OCI-M1 (cell line): ENCODE results near the gene PLAC8.
"Not testable (repeated sequence)": the region's sequence is repeated elsewhere in the genome, so short reads cannot be mapped to it uniquely, and the experiment has no call there.

Experiments
- DNase-seq: peaks from one replicate; lab custom pipeline; 2025; lab: John Stamatoyannopoulos, UW

The PLAC8 gene

GRCh38 chr4:83114576-83114975 is at the start of gene PLAC8:
TSS of gene PLAC8 (minus strand) at chr4:83114729. CDS start at chr4:83107921, 6,808 bp downstream.
- peak; percentile 74 for DNase-seq

DNA sequence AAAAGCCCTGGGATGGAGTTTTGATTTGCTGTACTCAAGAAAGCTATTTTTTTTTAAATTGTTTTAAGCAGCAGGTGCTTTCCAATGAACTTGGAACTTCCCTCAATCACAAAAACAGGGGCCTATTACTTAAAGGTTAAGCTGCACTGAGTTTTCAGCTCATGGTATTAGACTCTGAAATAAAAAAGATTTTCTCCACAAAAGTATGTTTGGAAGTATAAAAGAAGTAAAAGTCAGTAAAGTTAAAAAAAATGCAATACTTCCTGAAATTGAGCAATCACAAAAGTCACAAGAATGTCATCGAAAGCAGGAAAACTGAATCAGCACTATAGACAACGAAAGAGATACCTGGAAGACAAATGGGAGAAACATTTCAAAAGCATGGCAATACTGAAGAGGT is 38.9 kb upstream of the PLAC8 start:
- no peak for DNase-seq

GRCh38 chr4:83152746-83153145 is 38.2 kb upstream of the PLAC8 start:
- DNase-seq: no peak

- no peak for DNase-seq
Observed at GRCh38 chr4:83151651-83152050, 37.1 kb upstream of the PLAC8 start.

- DNase-seq: no peak
Observed at GRCh38 chr4:83150653-83151330, 36.3 kb upstream of the PLAC8 start.

DNA sequence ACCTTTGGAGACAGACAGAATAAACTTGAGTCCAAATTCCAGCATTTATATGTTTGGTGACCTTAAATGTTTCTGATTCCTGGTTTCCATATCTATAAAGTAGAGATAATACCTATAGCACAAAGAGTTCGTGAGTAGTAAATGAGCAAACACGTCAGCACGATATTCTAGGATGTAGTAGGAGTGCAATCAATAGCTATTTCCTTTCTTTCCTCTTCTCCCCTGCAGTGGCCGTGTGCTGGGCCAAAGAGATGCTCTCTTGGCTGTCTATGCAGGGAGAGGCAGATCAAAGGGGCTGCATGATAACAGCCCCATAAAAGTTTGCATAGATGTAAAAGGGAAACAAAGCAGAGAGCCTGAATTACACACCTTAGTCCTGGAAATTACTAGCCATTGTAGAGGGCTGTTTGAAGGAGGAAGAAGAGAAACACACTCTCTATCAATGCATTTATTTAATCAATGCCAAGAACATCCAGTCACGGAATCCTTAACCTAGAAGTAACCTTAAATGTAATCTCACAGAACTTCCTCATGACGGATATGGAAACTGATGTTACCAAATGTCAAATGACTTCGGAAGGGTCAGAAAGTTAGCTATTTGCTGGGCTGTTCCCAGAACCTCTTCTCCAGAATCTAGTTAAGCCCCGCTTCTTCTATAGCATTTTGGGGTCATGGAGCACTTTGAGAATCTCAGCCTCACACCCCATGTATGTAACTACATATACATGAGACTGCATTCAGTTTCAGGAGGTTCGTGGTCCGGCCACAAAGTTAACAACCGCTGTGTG is 35.5 kb upstream of the PLAC8 start:
- DNase-seq: no peak

GRCh38 chr4:83146841-83147240 is 32.3 kb upstream of the PLAC8 start:
- DNase-seq: no peak

GRCh38 chr4:83145776-83146175 is 31.2 kb upstream of the PLAC8 start:
- DNase-seq: not testable (repeated sequence)

GRCh38 chr4:83139514-83140156 is 25.1 kb upstream of the PLAC8 start:
- DNase-seq: no peak

- DNase-seq: peak; percentile 57
Observed at GRCh38 chr4:83138946-83139345, 24.4 kb upstream of the PLAC8 start.

DNA sequence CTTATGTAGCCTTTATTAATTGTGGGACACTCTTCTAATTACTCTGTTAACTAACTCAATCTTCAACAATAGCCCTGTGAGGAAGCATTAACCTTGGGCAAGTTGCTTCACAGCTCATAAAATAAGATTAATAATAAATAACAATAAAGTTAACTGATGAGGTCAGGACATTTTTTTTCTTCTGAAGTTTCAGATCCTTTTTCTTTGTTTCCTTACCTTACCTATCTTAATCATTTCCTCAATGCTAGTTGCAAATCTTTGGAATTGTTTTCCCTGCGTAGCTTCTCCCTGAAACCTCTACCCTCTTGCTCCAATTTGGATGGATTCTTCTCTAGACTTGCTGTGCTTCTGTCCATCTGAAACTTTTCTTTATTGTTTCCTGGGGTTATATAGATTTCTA is 17.5 kb upstream of the PLAC8 start:
- DNase-seq: no peak

DNA sequence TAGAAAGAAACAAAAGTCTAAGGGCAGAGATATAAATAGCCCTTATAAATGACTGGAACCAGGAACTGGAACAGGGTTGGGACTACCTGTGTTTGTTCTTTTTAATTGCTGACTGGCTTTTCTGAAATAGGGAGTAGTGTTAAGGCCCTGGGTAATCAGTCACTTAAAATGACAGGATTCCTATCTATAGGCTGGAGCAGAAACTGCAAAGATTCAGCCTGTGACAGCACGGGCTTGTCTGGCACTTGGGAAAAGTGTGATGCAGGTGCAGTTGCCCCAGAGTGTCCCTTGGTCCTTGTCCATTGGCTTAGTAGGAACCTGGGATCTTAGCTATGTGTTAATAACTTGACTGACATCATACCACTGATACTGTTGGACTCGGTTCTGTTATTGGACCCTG is 14.7 kb upstream of the PLAC8 start:
- DNase-seq: no peak

DNA sequence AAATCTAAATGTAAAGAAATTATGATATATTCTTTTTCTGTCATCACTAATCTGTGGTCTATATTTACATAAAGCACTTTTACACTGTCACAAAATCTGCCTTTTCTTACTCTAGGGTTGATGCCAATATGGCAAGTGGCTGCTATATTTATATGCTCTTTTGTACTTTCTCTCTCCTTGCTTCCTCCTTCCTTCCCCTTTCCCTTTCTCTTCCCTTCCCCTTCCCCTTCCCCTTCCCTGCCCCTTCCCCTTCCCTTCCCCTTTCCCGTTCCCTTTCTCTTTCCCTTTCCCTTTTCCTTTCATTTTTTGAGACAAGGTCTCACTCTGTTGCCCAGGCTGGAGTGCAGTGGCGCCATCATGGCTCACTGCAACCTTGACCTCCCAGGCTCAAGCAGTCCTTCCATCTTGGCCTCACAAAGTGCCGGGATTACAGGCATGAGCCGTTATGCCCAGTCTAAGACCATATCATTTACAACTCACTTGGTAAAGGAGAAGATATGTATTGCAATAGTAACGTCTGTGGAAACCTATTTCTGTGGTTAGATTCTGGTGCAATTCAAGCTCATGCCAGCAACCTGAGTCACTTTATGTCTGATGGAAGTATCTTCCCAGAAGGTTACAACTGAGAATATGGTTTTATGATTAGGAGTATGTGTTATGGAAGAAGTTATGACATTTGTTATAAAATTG is 13.9 kb upstream of the PLAC8 start:
- peak; percentile 37 for DNase-seq

- no peak for DNase-seq
Observed at GRCh38 chr4:83125738-83126141, 11.2 kb upstream of the PLAC8 start.

DNA sequence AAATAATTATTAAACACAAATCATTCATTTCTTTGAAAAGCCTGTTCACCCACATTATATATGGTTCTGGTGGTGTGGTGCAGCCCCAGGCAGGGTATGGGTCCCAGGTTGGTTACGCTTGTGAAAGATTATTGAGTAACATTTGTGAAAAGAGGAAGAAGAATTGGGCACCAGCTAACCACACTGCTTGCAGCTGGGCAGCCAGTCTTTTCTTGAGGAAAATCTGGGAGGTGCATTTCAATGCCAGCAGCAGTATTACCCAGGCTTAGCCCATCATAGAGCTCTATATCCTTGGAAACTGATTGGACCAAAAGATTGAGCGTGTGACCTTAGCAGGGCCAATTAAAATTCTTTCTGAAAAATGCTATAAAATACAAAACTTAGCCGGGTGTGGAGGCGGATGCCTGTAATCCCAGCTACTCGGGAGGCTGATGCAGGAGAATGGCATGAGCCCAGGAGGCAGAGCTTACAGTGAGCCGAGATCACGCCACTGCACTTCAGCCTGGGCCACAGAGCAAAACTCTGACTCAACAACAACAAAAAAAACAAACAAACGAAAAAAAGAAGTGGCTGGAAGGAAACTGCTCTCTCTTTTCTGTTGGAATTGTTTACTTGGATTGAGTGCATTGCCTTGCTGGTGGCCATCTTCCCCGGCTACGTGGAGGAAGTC is 9.7 kb upstream of the PLAC8 start:
- peak; percentile 76 for DNase-seq

DNA sequence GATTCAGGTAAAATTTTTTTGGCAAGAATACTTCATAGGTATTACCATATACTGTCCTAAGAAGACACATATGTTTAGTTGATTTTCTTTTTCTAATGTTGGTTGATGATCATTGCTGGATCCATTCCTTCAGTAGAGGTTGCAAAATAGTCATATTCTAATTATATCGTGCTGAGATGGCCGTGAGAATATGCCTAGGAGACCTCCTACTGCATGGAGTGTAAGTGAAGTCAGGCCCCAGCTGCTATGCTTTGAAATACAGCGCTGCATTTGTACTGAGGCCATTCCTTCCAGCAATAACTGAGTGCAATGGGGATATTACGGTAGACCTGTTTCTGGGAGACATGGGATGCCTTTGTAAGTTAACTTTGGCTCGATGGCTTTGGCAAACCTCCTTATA is 6.7 kb upstream of the PLAC8 start:
- no peak for DNase-seq

DNA sequence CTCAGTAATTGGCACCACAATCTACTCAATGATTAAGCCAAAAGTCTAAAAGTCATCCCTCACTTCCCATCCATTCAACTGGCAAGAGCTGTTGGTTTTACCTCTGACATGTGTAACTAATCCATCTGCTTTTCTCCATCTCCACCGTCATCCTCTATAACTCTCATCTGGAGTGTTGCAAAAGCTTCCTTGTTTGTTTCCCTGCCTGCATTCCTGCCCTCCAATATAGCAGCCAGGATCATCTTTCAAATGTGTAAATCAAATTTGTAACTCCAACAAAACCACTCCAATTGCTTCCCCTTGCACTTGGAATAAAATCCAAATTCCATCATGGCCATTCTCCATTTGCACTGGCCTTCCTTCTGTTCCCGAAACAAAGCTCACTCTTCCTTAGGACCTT is 4.3 kb upstream of the PLAC8 start:
- DNase-seq: no peak

DNA sequence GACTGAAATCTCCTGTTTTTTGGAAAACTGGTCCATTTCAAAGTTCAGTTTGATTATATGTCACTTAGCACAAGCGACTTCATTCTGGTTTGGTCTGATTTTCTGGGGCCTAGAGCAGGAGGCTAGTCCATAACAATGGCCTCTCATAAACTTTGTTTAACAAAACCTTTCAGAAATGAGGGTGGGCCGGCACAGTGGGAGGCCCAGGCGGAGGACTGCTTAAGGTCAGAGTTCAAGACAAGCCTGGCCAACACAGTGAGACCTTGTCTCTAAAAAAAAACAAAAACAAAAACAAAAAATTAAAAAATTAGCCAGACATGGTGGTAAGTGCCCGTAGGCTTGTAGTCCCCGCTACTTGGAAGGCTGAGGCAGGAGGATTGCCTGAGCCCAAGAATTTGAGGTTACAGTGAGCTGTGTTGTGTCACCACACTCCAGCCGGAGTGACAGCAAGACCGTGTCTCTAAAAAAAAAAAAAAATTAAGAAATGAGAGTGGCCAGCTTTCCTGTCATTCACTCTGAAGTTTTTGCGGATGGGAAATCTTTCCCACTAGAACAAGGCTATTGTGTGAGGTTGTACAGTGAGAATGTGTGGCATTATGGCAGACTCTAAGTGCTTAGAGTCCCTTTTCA is 1.2 kb upstream of the PLAC8 start:
- no peak for DNase-seq

- DNase-seq: no peak
Observed at GRCh38 chr4:83115000-83115399, 471 bp upstream of the PLAC8 start.

DNA sequence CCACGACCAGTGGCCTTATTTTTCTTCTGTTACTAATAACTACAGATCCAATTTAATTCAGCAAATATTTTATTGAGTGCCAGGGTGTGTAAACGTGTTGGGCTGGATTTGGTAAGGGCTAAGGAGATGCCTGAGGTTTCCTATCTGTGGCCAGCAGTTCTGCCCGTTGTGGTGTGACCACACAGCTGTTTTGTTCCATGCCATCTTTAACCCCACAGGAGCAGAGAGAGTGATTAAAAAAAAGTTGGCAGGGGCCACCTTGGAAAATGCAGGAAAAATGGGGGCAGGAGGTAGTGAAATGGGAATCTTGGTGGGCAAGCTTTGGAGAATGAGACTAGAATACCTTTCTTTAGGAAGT is 1.1 kb downstream of the PLAC8 start:
- DNase-seq: peak; percentile 50

DNA sequence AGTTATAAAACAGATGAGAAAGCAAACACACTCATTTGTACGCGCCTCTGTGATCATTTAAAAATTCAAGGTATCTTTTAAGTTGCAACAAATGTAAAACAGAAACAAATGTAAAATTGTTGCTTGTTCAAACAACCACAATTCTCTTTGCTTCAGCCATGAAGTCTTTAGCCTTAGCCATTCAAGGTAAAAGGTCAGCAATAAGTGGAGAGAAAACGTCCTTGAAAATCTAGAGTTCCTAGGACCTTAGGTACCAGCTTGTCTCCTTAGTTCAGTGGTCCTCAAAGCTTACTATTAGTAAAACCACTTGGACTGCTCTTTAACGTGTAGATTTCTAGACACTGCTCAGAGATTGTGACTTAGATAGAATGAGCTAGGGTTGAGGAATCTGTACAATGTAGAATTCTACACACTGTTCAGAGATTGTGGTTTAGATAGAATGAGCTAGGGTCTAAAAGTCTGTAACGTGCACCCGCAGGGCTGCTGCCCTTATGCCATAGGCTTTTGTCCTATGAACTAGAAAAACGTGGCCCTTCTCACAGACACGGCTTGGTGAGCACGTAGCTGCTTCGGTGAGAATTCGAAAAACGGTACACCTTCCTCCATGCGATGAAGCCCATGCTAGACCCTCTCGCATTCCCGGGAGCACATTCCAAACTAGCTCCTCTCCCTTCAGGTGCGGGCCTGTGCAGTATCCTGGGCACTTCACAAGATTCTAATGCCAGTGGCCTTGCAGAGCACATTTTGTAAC is 1.7 kb downstream of the PLAC8 start:
- peak; percentile 65 for DNase-seq
